ENCODE measurements around the gene UNC13D.

The UNC13D gene

DNA sequence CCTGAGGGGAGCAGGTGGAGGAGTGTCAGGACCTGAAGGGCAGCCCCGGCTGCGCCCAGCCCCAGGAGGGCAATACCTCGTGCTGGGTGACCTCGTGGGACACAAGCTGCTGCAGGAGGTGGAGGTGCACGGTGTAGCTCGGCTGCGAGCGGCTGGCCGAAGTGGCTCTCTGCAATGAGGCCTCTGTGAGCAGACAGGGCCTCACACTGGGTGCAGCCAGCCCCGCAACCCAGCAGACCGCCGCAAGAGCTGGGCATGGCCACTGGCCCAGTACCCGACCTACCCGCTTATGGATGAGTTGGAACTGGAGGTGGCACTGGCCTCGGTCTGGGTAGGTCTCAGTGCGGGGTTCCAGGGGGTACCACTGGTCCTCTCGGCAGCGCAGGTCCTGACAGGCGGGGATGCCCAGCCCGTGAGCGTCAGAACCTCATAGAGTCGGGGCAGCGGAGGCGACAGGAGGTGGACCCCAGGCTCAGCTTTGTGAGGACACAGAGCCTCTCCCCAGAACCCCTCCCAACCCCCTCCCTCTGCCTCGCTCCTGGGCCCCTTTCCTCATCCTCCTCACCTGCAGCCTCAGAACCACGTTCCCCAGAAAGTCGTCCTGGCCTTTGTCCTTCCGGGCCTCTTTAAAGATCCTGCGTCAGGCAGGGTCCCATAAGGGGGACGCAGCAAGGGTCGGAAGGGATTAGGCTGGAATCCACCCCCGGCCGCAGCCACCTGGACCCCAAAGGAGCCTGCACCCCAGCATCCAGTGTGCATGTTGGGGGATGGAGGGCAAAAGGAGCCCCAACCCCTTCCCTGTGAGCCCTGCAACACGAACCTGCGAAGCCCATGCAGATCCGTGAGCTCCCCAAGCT, 4.0 kb downstream of the UNC13D start:
- no peak overlapping the region for H3K27ac Mint-ChIP-seq
- no peaks in the 10 kb centered on the region for H3K9me3 Mint-ChIP-seq
- H3K27me3 Mint-ChIP-seq (ENCODE audit: low read depth), result no peaks in the 10 kb centered on the region
- H3K4me1 Mint-ChIP-seq (ENCODE audit: low read depth), result peaks cover 5% of the 10 kb centered on the region
- no peak for DNase-seq (ENCODE audit: low spot score)
- H3K36me3 Mint-ChIP-seq (ENCODE audit: low read depth), result peaks cover 26% of the 10 kb centered on the region
- no peak overlapping the region for H3K4me3 Mint-ChIP-seq

DNA sequence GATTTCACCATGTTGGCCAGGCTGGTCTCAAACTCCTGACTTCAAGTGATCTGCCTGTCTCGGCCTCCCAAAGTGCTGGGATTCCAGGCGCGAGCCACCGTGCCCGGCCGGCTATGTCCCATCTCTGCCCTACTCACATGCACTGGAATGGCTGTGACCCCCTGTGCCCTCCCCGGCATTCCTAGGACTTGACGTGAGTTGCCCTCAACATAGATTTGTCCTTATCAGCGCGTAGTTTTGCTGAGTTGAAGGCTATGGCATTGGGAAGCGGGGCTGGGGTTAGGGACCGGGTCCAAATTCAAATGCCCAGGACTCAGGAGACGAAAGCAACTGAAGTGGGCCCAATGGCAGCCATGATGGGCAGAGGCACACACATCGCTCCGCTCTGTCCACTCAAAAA, 5.8 kb downstream of the UNC13D start:
- no peaks in the 10 kb centered on the region for H3K27me3 Mint-ChIP-seq (ENCODE audit: low read depth)
- no peak overlapping the region for H3K27ac Mint-ChIP-seq
- DNase-seq (ENCODE audit: low spot score), result no peak
- peaks cover 38% of the 10 kb centered on the region for H3K36me3 Mint-ChIP-seq (ENCODE audit: low read depth)
- no peaks in the 10 kb centered on the region for H3K9me3 Mint-ChIP-seq
- no peak overlapping the region for H3K4me3 Mint-ChIP-seq
- peaks cover 8% of the 10 kb centered on the region for H3K4me1 Mint-ChIP-seq (ENCODE audit: low read depth)

DNA sequence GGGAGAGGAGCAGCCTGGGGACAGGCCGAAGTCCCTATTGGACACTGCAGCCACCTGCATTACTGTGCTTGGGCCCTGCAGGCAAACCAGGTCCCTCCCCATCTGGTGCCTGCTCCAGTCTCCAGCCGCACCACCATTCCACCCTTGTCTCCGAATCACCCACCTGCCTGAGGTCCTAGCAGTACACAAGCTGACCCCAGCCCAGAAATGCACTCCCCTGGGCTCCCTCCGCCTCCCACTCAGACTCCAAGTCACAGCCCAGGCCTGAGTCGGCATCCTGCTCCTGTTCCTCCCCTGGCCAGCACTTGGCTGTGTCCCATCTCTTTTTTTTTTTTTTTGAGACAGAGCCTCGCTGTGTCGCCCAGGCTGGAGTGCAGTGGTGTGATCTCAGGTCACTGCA, 6.3 kb downstream of the UNC13D start:
- Mint-ChIP-seq H3K9me3 (no peaks in the 10 kb centered on the region), H3K4me3 (no peak overlapping the region), H3K27ac (no peak overlapping the region), H3K36me3 (ENCODE audit: low read depth) (peaks cover 39% of the 10 kb centered on the region), H3K27me3 (ENCODE audit: low read depth) (no peaks in the 10 kb centered on the region), H3K4me1 (ENCODE audit: low read depth) (peaks cover 13% of the 10 kb centered on the region)
- DNase-seq (ENCODE audit: low spot score), result no peak

DNA sequence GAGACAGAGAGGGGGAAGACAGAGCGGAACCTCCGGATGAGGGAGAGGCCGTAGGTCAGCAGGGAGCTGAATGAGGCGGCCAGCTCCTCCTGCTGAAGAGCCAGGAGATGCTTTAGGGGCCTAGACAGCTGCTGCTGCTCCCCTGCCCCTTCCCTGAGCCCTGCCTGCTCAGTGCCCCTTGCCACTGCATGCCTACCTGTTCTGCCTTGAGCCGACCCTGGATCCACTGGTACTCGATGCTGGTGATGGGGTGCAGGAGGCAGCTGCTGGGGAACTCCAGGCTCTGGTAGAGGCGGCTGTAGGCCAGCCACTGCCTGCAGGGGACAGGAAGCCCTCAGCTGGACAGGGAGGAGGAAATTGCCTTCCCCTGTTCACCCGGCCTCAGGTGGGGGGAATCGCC, 7.6 kb downstream of the UNC13D start:
- no peak for DNase-seq (ENCODE audit: low spot score)
- Mint-ChIP-seq H3K4me3 (no peak overlapping the region), H3K27ac (no peak overlapping the region), H3K4me1 (ENCODE audit: low read depth) (peaks cover 20% of the 10 kb centered on the region), H3K27me3 (ENCODE audit: low read depth) (no peaks in the 10 kb centered on the region), H3K36me3 (ENCODE audit: low read depth) (peaks cover 40% of the 10 kb centered on the region), H3K9me3 (no peaks in the 10 kb centered on the region)

DNA sequence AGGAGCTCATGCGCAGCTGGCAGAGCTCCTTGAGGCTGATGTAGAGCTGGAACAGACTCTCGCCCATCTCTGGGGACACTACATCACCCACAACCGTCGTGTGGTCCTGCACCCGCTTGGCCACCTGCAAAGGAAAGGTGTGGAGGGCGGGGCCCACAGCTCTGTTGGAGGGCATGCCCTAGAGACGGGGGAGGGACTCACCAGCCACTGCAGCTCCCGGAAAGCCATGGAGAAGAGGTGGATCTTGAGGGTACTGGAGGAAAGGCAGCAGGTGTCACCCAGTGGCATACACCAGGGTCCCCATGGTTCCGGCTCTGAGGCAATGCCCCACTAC, 8.6 kb downstream of the UNC13D start:
- Mint-ChIP-seq H3K27me3 (ENCODE audit: low read depth) (no peaks in the 10 kb centered on the region), H3K27ac (no peak overlapping the region), H3K4me1 (ENCODE audit: low read depth) (peaks cover 20% of the 10 kb centered on the region), H3K9me3 (no peaks in the 10 kb centered on the region), H3K4me3 (no peak overlapping the region), H3K36me3 (ENCODE audit: low read depth) (peaks cover 40% of the 10 kb centered on the region)
- no peak for DNase-seq (ENCODE audit: low spot score)

DNA sequence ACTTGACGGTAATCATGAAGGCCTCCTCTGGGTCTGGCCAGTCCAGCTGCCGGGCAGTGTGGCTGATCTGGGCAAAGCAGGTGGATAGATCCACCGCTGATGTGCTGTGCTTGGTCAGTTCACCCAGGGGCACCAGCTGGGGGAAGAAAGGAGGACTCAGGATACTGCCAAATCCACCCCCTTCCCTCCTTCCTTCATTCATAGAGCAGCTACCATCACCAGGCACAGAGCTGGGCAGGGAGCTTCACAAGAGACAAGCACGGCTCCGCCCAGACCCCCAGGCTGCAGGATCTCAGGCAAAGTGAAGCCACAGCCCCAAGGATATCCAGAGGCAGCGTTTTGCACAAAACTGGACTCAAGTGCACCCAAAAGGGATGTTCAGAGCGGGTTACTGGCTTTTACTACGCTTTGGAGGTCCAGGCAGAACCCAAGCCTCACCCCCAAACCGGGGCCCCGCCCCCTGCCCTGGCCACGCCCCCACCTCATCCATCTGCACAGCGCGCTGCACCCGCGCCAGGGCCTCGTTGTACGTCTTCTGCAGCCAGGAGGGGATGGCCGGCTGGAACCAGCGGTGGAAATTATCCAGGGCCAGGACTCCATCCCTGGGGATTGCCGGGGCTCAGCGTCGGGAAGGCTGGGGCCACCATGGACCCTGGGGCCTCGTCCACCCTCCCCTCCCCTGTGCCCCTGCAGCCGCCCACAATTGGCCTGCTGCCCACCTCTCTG, 9.1 kb downstream of the UNC13D start:
- peaks cover 44% of the 10 kb centered on the region for H3K36me3 Mint-ChIP-seq (ENCODE audit: low read depth)

DNA sequence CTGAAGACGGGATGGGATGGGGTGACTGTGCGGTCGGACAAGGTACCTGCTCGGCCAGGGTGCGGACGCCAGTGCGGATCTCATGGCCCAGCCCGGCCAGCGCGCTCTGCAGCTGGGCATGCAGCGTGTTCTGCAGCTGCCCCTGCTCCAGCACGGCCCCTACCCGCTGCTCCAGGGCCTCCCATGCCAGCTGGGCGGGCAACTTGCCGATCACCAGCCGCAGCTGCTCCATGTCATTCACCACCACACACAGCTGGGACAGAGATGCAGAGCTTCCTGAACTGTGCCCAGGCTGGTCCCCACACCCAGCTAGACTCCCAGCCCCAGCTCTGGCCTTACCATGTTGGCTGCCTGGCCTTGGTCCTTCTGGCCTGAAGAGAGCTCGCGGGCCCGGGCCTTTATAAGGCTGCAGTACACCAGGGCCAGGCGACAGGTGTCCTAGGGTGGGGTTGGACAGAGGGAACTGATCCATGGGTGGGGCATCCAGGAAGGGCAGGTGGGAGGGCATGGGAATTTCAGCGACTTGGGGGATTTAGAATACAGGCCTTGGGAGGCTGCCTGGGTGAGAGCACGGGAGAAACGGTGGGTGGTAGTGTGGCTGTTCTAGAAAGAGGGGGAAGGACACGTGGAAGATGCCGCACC, 9.8 kb downstream of the UNC13D start:
- Mint-ChIP-seq H3K4me3 (no peak overlapping the region), H3K27ac (peak overlapping the region; percentile 36), H3K36me3 (ENCODE audit: low read depth) (peaks cover 40% of the 10 kb centered on the region), H3K4me1 (ENCODE audit: low read depth) (peaks cover 20% of the 10 kb centered on the region), H3K27me3 (ENCODE audit: low read depth) (no peaks in the 10 kb centered on the region), H3K9me3 (no peaks in the 10 kb centered on the region)
- no peak for DNase-seq (ENCODE audit: low spot score)

More for the DNA sequence above, 9.1 kb downstream of the UNC13D start:
- Mint-ChIP-seq H3K9me3 (no peaks in the 10 kb centered on the region), H3K4me1 (ENCODE audit: low read depth) (peaks cover 20% of the 10 kb centered on the region), H3K27ac (no peak overlapping the region), H3K4me3 (no peak overlapping the region), H3K27me3 (ENCODE audit: low read depth) (no peaks in the 10 kb centered on the region)
- no peak for DNase-seq (ENCODE audit: low spot score)

DNA sequence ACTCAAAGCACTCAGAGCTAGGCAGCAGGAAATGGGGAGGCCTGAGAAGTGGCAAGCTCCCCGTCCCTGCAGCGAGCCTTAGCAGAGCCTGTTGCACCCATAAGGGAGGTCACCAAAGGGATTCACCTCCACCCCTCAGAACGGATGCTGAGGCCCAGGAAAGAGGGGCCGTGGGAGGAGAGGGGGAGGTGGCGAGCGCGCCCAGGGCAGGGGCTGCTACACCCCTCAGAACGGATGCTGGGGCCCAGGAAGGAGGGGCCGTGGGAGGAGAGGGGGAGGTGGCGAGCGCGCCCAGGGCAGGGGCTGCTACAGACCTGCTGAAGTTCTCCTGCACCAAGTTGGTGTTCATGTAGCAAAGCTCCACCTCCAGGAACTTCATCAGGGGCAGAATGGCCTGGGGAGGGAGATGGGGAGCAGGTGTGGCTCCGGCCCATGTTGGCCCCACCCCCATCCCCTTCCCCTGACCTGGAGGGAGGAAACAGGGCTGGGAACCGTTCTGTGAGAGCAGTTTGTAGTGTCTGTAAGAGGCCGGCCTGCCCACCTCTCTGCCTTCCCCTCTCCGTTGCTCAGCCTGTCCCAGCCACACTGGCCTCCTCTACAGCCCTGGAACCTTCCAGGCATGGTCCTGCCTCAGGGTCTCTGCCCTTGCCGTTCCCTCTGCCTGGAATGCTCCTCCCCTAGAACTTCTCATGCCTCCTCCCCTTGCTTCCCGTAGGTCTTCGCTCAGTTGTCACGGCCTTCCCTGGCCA, 11.4 kb downstream of the UNC13D start:
- Mint-ChIP-seq H3K9me3 (no peaks in the 10 kb centered on the region), H3K27ac (peak overlapping the region; percentile 84), H3K4me3 (peak overlapping the region; percentile 67), H3K36me3 (ENCODE audit: low read depth) (peaks cover 41% of the 10 kb centered on the region), H3K4me1 (ENCODE audit: low read depth) (peaks cover 26% of the 10 kb centered on the region), H3K27me3 (ENCODE audit: low read depth) (no peaks in the 10 kb centered on the region)
- DNase-seq (ENCODE audit: low spot score), result peak; percentile 13

DNA sequence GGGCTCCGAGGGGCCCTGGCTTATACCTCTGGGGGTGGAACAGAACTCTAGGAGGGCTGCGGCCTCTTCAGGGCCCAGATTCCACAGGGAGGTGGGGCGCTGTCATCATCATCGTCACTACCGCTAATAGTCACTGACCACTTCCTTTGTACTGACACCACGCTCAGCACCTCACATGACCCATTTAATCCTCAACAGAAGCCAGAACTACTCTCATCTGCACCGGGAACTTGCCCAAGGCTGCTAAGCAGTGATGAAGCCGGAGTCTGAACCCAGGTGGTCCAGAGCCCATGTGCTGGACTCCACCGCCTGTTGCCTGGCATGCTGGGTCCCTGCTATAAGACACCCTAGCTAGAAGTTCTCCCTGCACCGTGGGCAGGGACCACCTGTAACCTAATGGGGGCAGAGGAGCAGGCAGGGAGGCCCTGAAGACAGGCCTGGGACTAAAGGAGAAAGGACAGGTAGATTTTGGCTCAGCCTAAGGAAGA, 12.0 kb downstream of the UNC13D start:
- Mint-ChIP-seq H3K4me3 (peak overlapping the region; percentile 67), H3K27me3 (ENCODE audit: low read depth) (no peaks in the 10 kb centered on the region), H3K36me3 (ENCODE audit: low read depth) (peaks cover 38% of the 10 kb centered on the region), H3K27ac (peak overlapping the region; percentile 84), H3K4me1 (ENCODE audit: low read depth) (peaks cover 26% of the 10 kb centered on the region), H3K9me3 (no peaks in the 10 kb centered on the region)
- DNase-seq (ENCODE audit: low spot score), result peak; percentile 22

DNA sequence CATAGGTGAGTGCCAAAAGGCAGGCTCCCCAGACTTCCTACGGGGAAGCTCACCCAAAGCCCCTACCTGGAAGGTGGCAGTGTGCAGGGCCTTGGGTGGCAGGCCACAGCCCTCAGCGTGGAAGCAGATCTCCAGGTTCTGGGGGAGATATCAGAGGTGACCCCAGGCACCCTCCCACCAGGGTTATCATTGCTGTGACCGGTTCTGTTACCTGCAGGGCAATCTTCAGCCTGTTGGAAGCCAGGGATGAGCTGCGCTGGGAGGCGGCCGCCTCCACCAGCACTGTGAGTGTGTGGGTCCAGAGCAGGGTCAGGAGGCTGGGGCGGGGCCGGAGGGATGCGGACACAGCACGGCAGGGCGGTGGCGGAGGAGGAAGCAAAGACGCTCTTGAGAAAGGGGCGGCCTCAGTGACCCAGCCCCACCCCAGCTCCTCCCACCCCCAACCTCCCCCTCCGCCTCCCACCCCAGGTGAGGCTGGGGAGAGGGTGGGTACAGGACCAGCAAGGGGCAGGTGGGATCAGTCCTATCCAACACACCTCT, 13.1 kb downstream of the UNC13D start:
- peaks cover 42% of the 10 kb centered on the region for H3K36me3 Mint-ChIP-seq (ENCODE audit: low read depth)
- no peaks in the 10 kb centered on the region for H3K9me3 Mint-ChIP-seq
- no peaks in the 10 kb centered on the region for H3K27me3 Mint-ChIP-seq (ENCODE audit: low read depth)
- DNase-seq (ENCODE audit: low spot score), result no peak
- H3K27ac Mint-ChIP-seq, result peak overlapping the region; percentile 26
- H3K4me3 Mint-ChIP-seq, result no peak overlapping the region
- H3K4me1 Mint-ChIP-seq (ENCODE audit: low read depth), result peaks cover 28% of the 10 kb centered on the region

DNA sequence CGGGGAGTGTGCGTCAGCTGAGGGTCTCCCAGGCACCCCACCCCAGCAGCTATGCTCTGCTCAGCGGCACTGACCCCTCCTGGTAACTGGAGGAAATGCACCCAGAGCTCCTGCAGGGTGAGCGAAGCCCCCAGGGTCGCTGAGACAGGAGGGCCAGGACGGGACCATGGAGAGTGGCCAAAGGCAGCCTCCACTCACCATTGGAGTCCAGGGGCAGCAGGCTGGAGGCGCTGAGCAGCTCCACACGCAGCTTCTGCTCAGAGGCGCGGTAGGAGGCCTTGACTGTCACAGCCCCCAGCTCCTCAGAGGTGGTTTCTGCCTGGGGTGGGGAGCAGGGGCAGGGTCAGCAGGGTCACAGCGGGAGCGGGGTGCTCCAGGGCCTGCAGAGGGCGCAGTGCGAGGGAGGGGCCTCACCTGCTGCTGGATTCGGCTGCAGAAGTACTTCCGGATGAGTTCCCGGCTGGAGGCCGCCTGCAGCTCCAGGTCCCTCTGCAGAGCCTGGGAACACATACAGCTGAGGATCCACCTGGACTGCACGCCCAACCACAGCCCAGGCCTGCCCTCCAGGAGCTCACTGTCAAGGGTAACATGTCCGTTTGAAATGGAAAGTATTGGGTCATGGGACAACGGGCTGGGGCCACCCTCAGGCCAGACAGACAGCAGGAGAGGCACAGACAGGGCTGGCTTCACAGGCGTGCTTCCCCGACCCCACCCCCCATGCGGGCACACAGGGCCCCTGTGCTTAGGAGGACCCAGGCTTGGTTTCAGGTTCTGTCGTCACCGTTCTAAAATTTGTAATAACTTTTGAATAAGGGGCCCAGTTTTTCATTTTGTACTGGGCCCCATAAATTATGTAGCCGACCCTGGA, 13.8 kb downstream of the UNC13D start:
- Mint-ChIP-seq H3K36me3 (ENCODE audit: low read depth) (peaks cover 39% of the 10 kb centered on the region), H3K9me3 (no peaks in the 10 kb centered on the region), H3K27me3 (ENCODE audit: low read depth) (no peaks in the 10 kb centered on the region), H3K4me3 (no peak overlapping the region), H3K4me1 (ENCODE audit: low read depth) (peaks cover 28% of the 10 kb centered on the region), H3K27ac (peak overlapping the region; percentile 26)
- no peak for DNase-seq (ENCODE audit: low spot score)

DNA sequence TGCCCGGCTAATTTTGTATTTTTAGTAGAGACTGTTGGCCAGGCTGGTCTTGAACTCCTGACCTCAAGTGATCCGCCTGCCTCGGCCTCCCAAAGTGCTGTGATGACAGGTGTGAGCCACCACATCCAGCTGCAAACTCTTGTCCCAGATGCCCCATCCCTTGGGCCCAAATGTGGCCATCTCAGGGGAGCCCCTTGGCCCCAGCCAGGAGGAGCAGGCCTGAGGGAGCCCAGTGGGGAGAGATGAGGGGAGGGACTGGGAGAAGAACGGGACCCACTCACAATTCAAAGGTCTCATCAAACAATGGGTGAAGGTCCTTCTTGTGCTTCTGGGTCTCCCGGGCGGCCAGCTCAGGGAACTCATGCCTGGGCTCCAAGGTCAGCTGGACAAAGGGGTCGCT, 14.5 kb downstream of the UNC13D start:
- H3K36me3 Mint-ChIP-seq (ENCODE audit: low read depth), result peaks cover 37% of the 10 kb centered on the region
- no peak overlapping the region for H3K4me3 Mint-ChIP-seq
- peak overlapping the region; percentile 31 for H3K27ac Mint-ChIP-seq
- no peak for DNase-seq (ENCODE audit: low spot score)
- H3K9me3 Mint-ChIP-seq, result no peaks in the 10 kb centered on the region
- H3K4me1 Mint-ChIP-seq (ENCODE audit: low read depth), result peaks cover 28% of the 10 kb centered on the region
- H3K27me3 Mint-ChIP-seq (ENCODE audit: low read depth), result no peaks in the 10 kb centered on the region

DNA sequence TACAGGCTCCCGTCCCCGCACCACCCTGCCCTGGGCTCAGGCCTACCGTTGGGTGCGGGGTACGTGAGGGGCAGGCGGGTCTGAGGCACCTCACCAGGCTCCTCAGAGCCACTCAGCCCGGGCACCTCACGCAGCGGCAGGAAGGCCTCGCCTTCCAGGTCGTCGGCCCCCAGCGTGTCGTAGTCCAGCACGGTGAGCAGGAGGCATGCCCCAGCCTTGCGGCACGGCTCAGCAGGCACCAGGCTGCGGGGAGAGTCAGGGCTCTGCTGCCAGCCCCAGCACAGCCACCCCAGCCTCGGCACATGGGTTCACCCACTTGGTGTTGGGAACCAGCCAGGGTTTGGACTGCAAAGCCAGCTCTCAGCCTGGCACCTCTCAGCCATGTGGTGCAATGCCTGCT, 15.5 kb downstream of the UNC13D start:
- Mint-ChIP-seq H3K27ac (no peak overlapping the region), H3K27me3 (ENCODE audit: low read depth) (no peaks in the 10 kb centered on the region), H3K4me3 (no peak overlapping the region), H3K36me3 (ENCODE audit: low read depth) (peaks cover 31% of the 10 kb centered on the region), H3K9me3 (no peaks in the 10 kb centered on the region), H3K4me1 (ENCODE audit: low read depth) (peaks cover 21% of the 10 kb centered on the region)
- DNase-seq (ENCODE audit: low spot score), result no peak

Data from T-helper 2 cell treated with Interferon-gamma antibody and Interleukin-4, amounts not matched to agents 5 μg/mL and 100 μg/mL, for 36 hours (primary cell).